B cell (primary cell): ENCODE measurements around the gene AP3S1. TPM values are rescaled to one million over a fixed set of nuclear protein-coding genes. Genes with fewer than 3 reads are reported as not detected.

Experiments used
- ATAC-seq: fragments of 200-7000 bp; cut with Tn5 transposase; one replicate; pipeline ENCODE4 v1.10.0; 2021; ENCODE audit warnings: low read depth, mild to moderate bottlenecking, moderate number of reproducible peaks, moderate library complexity
- CTCF ChIA-PET: fragments of 350-600 bp; sonication (Branson Sonifier 250); formaldehyde crosslinking; loops from one replicate; lab custom pipeline; 2021; ENCODE audit warnings: antibody characterized with exemption, inconsistent platforms; lab: Charles Lee
- POLR2A ChIA-PET: fragments of 350-600 bp; sonication (Branson Sonifier 250); formaldehyde crosslinking; loops from one replicate; lab custom pipeline; 2021; ENCODE audit warnings: antibody characterized with exemption; lab: Charles Lee
- DNase-seq: peaks from one replicate; pipeline ENCODE4 v3.0.0; 2013
- H2AFZ ChIP-seq: 2 replicates; pipeline ENCODE4 v1.6.1; 2012; ENCODE audit warnings: mild to moderate bottlenecking, low read depth, low read length; ENCODE audit not compliant: insufficient read depth, poor library complexity, severe bottlenecking
- H3K27ac ChIP-seq, 2 donors: 1 replicate in 1 of 2; 2 replicates in 1 of 2; pipeline ENCODE4 v1.5.1; 2012 to 2013; ENCODE audit warnings: low read length in 2 of 2, mild to moderate bottlenecking in 2 of 2, moderate library complexity in 1 of 2
- H3K27me3 ChIP-seq, 4 experiments: fragments of 200-600 bp in 1 of 4; sonication (generic) in 1 of 4; replicated peaks in 1 of 4; 1 replicate in 2 of 4; 2 replicates in 2 of 4; pipeline versions ENCODE4 v1.6.1 to v1.7.0; 2013 to 2016; ENCODE audit warnings: low read length in 3 of 4, mild to moderate bottlenecking in 2 of 4, mixed read lengths in 1 of 4, moderate library complexity in 1 of 4; ENCODE audit not compliant: insufficient read depth in 4 of 4, control insufficient read depth in 3 of 4; ENCODE audit errors: control extremely low read depth in 1 of 4
- H3K36me3 ChIP-seq, 2 experiments: replicated peaks in 1 of 2; 1 replicate in 1 of 2; 2 replicates in 1 of 2; pipeline versions ENCODE4 v1.6.1 to v1.7.1; 2013; ENCODE audit warnings: low read length in 1 of 2; ENCODE audit not compliant: insufficient read depth in 2 of 2, control insufficient read depth in 1 of 2; ENCODE audit errors: control extremely low read depth in 1 of 2, extremely low read depth in 1 of 2
- H3K4me1 ChIP-seq, 2 donors: fragments of 200-600 bp in 1 of 2; sonication (generic) in 1 of 2; 1 replicate in 1 of 2; 2 replicates in 1 of 2; pipeline versions ENCODE4 v1.5.1 to v1.6.1; 2013 to 2017; ENCODE audit warnings: low read length in 2 of 2; ENCODE audit not compliant: control insufficient read depth in 2 of 2, insufficient read depth in 2 of 2
- H3K4me2 ChIP-seq: replicated peaks from 2 replicates; pipeline ENCODE3; 2012; ENCODE audit warnings: mild to moderate bottlenecking, low read depth, low read length; ENCODE audit not compliant: poor library complexity, severe bottlenecking
- H3K4me3 ChIP-seq, 5 experiments: fragments of 200-600 bp in 1 of 5; sonication (generic) in 1 of 5; 1 replicate in 3 of 5; 2 replicates in 2 of 5; pipeline versions ENCODE4 v1.5.1 to v1.7.0; 2011 to 2016; ENCODE audit warnings: low read length in 4 of 5, mild to moderate bottlenecking in 4 of 5, low read depth in 2 of 5, control low read depth in 1 of 5, moderate library complexity in 1 of 5; ENCODE audit not compliant: insufficient read depth in 1 of 5; ENCODE audit errors: control extremely low read depth in 1 of 5, extremely low read depth in 1 of 5
- H3K79me2 ChIP-seq: fragments of 200-600 bp; sonication (generic); one replicate; pipeline ENCODE4 v1.6.0; 2016; ENCODE audit warnings: low read length; ENCODE audit not compliant: control insufficient read depth, insufficient read depth
- H3K9ac ChIP-seq: fragments of 200-600 bp; sonication (generic); 2 replicates; pipeline ENCODE4 v1.6.1; 2017; ENCODE audit warnings: mild to moderate bottlenecking, low read length, moderate library complexity
- H3K9me3 ChIP-seq, 3 donors: one replicate each; pipeline versions ENCODE4 v1.6.1 to v1.7.1; 2013; ENCODE audit warnings: low read length in 2 of 3; ENCODE audit not compliant: control insufficient read depth in 2 of 3, insufficient read depth in 1 of 3; ENCODE audit errors: control extremely low read depth in 1 of 3
- H4K20me1 ChIP-seq: 2 replicates; pipeline ENCODE4 v1.6.0; 2012; ENCODE audit warnings: mild to moderate bottlenecking, low read length; ENCODE audit not compliant: insufficient read depth, control insufficient read depth, poor library complexity, severe bottlenecking
- H3K27ac Mint-ChIP-seq: one replicate; pipeline ENCODE4 v1.8.0; 2021; ENCODE audit warnings: mixed read lengths
- H3K27me3 Mint-ChIP-seq: one replicate; pipeline ENCODE4 v1.8.0; 2021; ENCODE audit warnings: mixed read lengths
- H3K4me1 Mint-ChIP-seq: one replicate; pipeline ENCODE4 v1.8.0; 2021; ENCODE audit warnings: mixed read lengths
- H3K4me3 Mint-ChIP-seq: one replicate; pipeline ENCODE4 v1.8.0; 2021; ENCODE audit warnings: mixed read lengths
- H3K9me3 Mint-ChIP-seq: one replicate; pipeline ENCODE4 v1.8.0; 2022; ENCODE audit warnings: mixed read lengths; ENCODE audit not compliant: insufficient read depth
- CTCF ChIP-seq: fragments of 200-600 bp; IDR thresholded peaks from one replicate; pipeline ENCODE4 v1.8.0; 2022; ENCODE audit warnings: antibody characterized with exemption, mild to moderate bottlenecking
- EZH2 ChIP-seq: IDR thresholded peaks from 2 replicates; pipeline ENCODE4 v1.6.1; 2012; ENCODE audit warnings: borderline replicate concordance, low read depth, mild to moderate bottlenecking, moderate library complexity, low read length; ENCODE audit not compliant: insufficient read depth, poor library complexity, severe bottlenecking
- WGBS: methylation state at CpG from one replicate; pipeline ENCODE4 v1.1.5; 2013; ENCODE audit warnings: missing lambda C conversion rate; ENCODE audit not compliant: insufficient coverage; 5-methylcytosine and 5-hydroxymethylcytosine counted together
- intact Hi-C: fragments of 100-400 bp; cut with micrococcal nuclease; formaldehyde crosslinking; loops from one replicate; pipeline ENCODE4 v1.10.0; 2022
- polyA plus RNA-seq: library from polyadenylated mRNA; depleted of rRNA; stranded (reverse); fragments of >200 nt; gene quantifications from 2 replicates; pipeline ENCODE4 v1.2.3, GENCODE V29; 2012
- total RNA-seq, 2 donors: library from RNA; stranded (reverse); fragments of 120-200 nt in 1 of 2; gene quantifications; 1 replicate in 1 of 2; 2 replicates in 1 of 2; pipeline versions ENCODE4 v1.2.3 to v1.2.4, GENCODE V29; 2013 to 2022

The AP3S1 gene
- total and polyA plus RNA-seq, 2 donors (not counting 1 experiment from before 2014, with no cell fraction given) = 12.8 to 47.6 TPM

DNA sequence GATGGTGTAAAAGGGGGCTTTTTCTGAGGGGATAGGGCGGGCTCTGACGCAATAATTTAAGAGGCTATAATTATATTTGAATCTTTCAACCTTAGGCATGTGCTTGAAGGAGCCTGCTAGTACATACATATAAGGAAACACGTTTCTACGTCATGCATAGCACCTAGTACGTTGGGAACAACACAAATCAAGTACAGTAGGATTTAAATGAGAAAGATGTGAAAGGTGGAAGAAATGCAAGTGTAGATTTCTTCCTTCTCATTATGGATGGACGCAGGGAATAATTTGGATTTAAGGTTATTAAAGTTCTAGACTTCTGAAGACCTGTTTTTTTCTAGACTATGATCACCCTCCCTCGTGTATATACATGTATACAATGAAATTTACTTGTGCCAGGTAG lies 24.3 kb upstream of the AP3S1 start:
- ChIA-PET POLR2A (no interaction called here), CTCF (interaction anchor here (1.3 kb wide), 1 partner anchor 10 kb away, joined by 4 read pairs; no protein-coding TSS in a partner anchor)
- H3K4me3 Mint-ChIP-seq = no peak overlapping the region
- no peak overlapping the region for H3K4me2 ChIP-seq
- peaks cover 0 to 48% (median 31%) of the 10 kb centered on the region in 4 experiments for H3K27me3 ChIP-seq
- no peak overlapping the region for H3K27ac Mint-ChIP-seq
- no peak overlapping the region for H2AFZ ChIP-seq
- H3K9me3 ChIP-seq = peaks cover 0 to 12% (median 0%) of the 10 kb centered on the region in 3 donors
- no peak for DNase-seq
- no peak overlapping the region for H3K27ac ChIP-seq
- TF ChIP-seq CTCF = no peak
- TF ChIP-seq EZH2 = no peak
- H4K20me1 ChIP-seq = no peaks in the 10 kb centered on the region
- H3K4me1 ChIP-seq = peaks cover 19 to 22% of the 10 kb centered on the region in 2 donors
- peaks cover 68% of the 10 kb centered on the region for H3K27me3 Mint-ChIP-seq
- no peaks in the 10 kb centered on the region for H3K36me3 ChIP-seq
- ATAC-seq = no peak
- no peaks in the 10 kb centered on the region for H3K79me2 ChIP-seq
- intact Hi-C loops = no loop called here
- H3K4me1 Mint-ChIP-seq = peaks cover 18% of the 10 kb centered on the region
- no peaks in the 10 kb centered on the region for H3K9me3 Mint-ChIP-seq
- no peak overlapping the region for H3K4me3 ChIP-seq
- WGBS = no CpG with 5 or more reads among the region's 7 CpGs
- no peak overlapping the region for H3K9ac ChIP-seq

GRCh38 chr5:115818821-115819220 lies 22.9 kb upstream of the AP3S1 start:
- Histone ChIP-seq H3K4me1 (peaks cover 19 to 22% of the 10 kb centered on the region in 2 donors), H3K4me3 (no peak overlapping the region), H3K36me3 (no peaks in the 10 kb centered on the region), H3K9me3 (peaks cover 0 to 12% (median 0%) of the 10 kb centered on the region in 3 donors), H3K9ac (no peak overlapping the region), H2AFZ (no peak overlapping the region), H4K20me1 (no peaks in the 10 kb centered on the region), H3K27ac (no peak overlapping the region), H3K27me3 (peaks cover 0 to 44% (median 28%) of the 10 kb centered on the region in 4 experiments), H3K4me2 (no peak overlapping the region), H3K79me2 (no peaks in the 10 kb centered on the region)
- ChIA-PET POLR2A (no interaction called here), CTCF (interaction anchor here (0.9 to 1.3 kb wide), 2 partner anchors 8 to 9 kb away, joined by 3 to 4 read pairs; no protein-coding TSS in a partner anchor)
- intact Hi-C loops = no loop called here
- Mint-ChIP-seq H3K4me3 (no peak overlapping the region), H3K4me1 (peaks cover 18% of the 10 kb centered on the region), H3K27ac (no peak overlapping the region), H3K9me3 (peaks cover under 1% of the 10 kb centered on the region), H3K27me3 (peaks cover 63% of the 10 kb centered on the region)
- 96% methylated on average over 18 of the region's 18 CpGs for whole genome bisulfite sequencing
- DNase-seq = no peak
- no peak for TF ChIP-seq EZH2
- no peak for TF ChIP-seq CTCF
- no peak for ATAC-seq
